Suprapubic skin (tissue), 4 donors: ENCODE results near the gene ADAM8.

Source experiments
- CTCF ChIP-seq, 2 donors: fragments of 200-600 bp in 1 of 2; fragments of 450-650 bp in 1 of 2; sonication (generic) in 1 of 2; IDR thresholded peaks; one replicate each; pipeline ENCODE4 v1.5.1; 2016 to 2019; ENCODE audit warnings: antibody characterized with exemption in 2 of 2, mild to moderate bottlenecking in 1 of 2, moderate library complexity in 1 of 2
- EP300 ChIP-seq: sonication (generic); formaldehyde crosslinking; IDR thresholded peaks from one replicate; pipeline ENCODE4 v1.6.1; 2017; ENCODE audit warnings: antibody characterized with exemption
- POLR2A ChIP-seq, 2 donors: fragments of 450-650 bp; IDR thresholded peaks; one replicate each; pipeline ENCODE4 v1.6.1; 2017; ENCODE audit warnings: antibody characterized with exemption in 2 of 2, mild to moderate bottlenecking in 2 of 2, moderate library complexity in 2 of 2
- POLR2AphosphoS5 ChIP-seq, 3 donors: sonication (generic); formaldehyde crosslinking; IDR thresholded peaks; one replicate each; pipeline ENCODE4 v1.6.1; 2017; ENCODE audit warnings: antibody characterized with exemption in 3 of 3

GRCh38 chr10:133264461-133264860 is 12.2 kb downstream of the ADAM8 start:
- no peak for TF ChIP-seq POLR2AphosphoS5 (IDR thresholded peaks at IDR 0.05)
- no peak for TF ChIP-seq CTCF (IDR thresholded peaks at IDR 0.05)
- no peak for TF ChIP-seq EP300
- no peak for TF ChIP-seq POLR2A (IDR thresholded peaks at IDR 0.05)
